K562 (cell line): Measurements from ENCODE around the gene KCNH2. TPM values are rescaled to one million over a fixed set of nuclear protein-coding genes. Genes with fewer than 3 reads are reported as not detected.
"Not testable (repeated sequence)": the region's sequence is repeated elsewhere in the genome, so short reads cannot be mapped to it uniquely, and the experiment has no call there.

Experiments
- DIDO1 ChIP-seq: fragments of 450-650 bp; IDR thresholded peaks from 2 replicates; pipeline ENCODE4 v1.6.1; 2016; ENCODE audit warnings: low read depth, missing biosample characterization, missing genetic modification characterization
- ETV1 ChIP-seq: fragments of 450-650 bp; conservative IDR thresholded peaks from 2 replicates; pipeline ENCODE4 v1.6.1; 2016; ENCODE audit warnings: missing genetic modification characterization, control low read depth, low read depth, missing compliant biosample characterization
- GMEB1 ChIP-seq: fragments of 250-450 bp; sonication (Bioruptor Pico); IDR thresholded peaks from 2 replicates; pipeline ENCODE4 v1.4.0; 2020; ENCODE audit warnings: mild to moderate bottlenecking
- MAFF ChIP-seq: IDR thresholded peaks from 2 replicates; pipeline ENCODE4 v1.6.1; 2012; ENCODE audit warnings: low read length, improper control_type of control experiment
- NCOR1 ChIP-seq: fragments of 450-650 bp; IDR thresholded peaks from 2 replicates; pipeline ENCODE4 v1.6.1; 2016; ENCODE audit warnings: mild to moderate bottlenecking, moderate library complexity
- NFE2L1 ChIP-seq: fragments of 450-650 bp; IDR thresholded peaks from 2 replicates; pipeline ENCODE4 v1.6.1; 2016; ENCODE audit warnings: missing genetic modification characterization, low read depth, mild to moderate bottlenecking, missing compliant biosample characterization, moderate library complexity, borderline replicate concordance
- NFIC ChIP-seq: fragments of 450-650 bp; IDR thresholded peaks from 2 replicates; pipeline ENCODE4 v1.6.1; 2017; ENCODE audit warnings: mild to moderate bottlenecking, inconsistent platforms
- RBFOX2 ChIP-seq: fragments of 200-400 bp; formaldehyde crosslinking; IDR thresholded peaks from 2 replicates; pipeline ENCODE4 v1.6.1; 2017; ENCODE audit warnings: low read depth, mild to moderate bottlenecking, low read length, moderate library complexity
- REST ChIP-seq, 2 experiments: fragments of 450-650 bp; formaldehyde crosslinking in 1 of 2; IDR thresholded peaks; 2 replicates each; pipeline versions ENCODE4 v1.4.0 to v1.6.1; 2014 to 2020; ENCODE audit warnings: mild to moderate bottlenecking in 2 of 2, borderline replicate concordance in 1 of 2, low read depth in 1 of 2
- TCF15 ChIP-seq: fragments of 250-450 bp; sonication (Bioruptor Pico); IDR thresholded peaks from 2 replicates; pipeline ENCODE4 v1.8.0; 2022; ENCODE audit warnings: moderate library complexity, mild to moderate bottlenecking, inconsistent platforms
- TOE1 ChIP-seq, 2 experiments: fragments of 450-650 bp in 1 of 2; sonication (generic) in 1 of 2; formaldehyde crosslinking in 1 of 2; IDR thresholded peaks; 2 replicates each; pipeline versions ENCODE4 v1.7.1 to v1.8.0; 2016 to 2022; ENCODE audit warnings: borderline replicate concordance in 2 of 2, mild to moderate bottlenecking in 2 of 2, antibody characterized with exemption in 1 of 2, inconsistent platforms in 1 of 2, low read depth in 1 of 2, missing genetic modification reagents in 1 of 2, moderate library complexity in 1 of 2
- ZNF133 ChIP-seq: fragments of 250-450 bp; sonication (Bioruptor Pico); IDR thresholded peaks from 2 replicates; pipeline ENCODE4 v1.4.0; 2020; ENCODE audit warnings: mild to moderate bottlenecking
- polyA plus RNA-seq, 8 experiments: library from polyadenylated mRNA; depleted of rRNA in 4 of 8; stranded (reverse) in 5 of 8; unstranded in 3 of 8; fragments of >200 nt; fragmentation: Nextera tagmentation in 2 of 8; fragmentation: Illumina TruSeq in 1 of 8; extraction: Ambion mirVana in 2 of 8; extraction: Trizol in 1 of 8; gene quantifications; 2 replicates each; pipeline versions ENCODE4 v1.2.1 to v1.2.3, GENCODE V29; 2011 to 2014; ENCODE audit warnings: inconsistent platforms in 1 of 8, missing spikeins in 1 of 8
- total RNA-seq, 7 experiments: library from RNA; depleted of rRNA in 6 of 7; stranded (reverse); fragments of >200 nt in 6 of 7; fragmentation: Illumina TruSeq in 2 of 7; extraction: Trizol in 2 of 7; gene quantifications; 2 replicates each; pipeline versions ENCODE4 v1.2.1 to v1.2.3, GENCODE V29; 2011 to 2021; ENCODE audit warnings: low replicate concordance in 1 of 7
- TF ChIP-seq, protein P1 (sequence below): fragments of 450-650 bp; formaldehyde crosslinking; IDR thresholded peaks from 2 replicates; pipeline ENCODE4 v1.4.0; 2022; ENCODE audit warnings: mild to moderate bottlenecking, moderate library complexity

KCNH2 gene
- total and polyA plus RNA-seq, 9 of the 15 experiments (the other 6 are each of a cell fraction or from before 2014, with no cell fraction given) = 18.1 to 368 (median 218) TPM

- peak; percentile 70 for TF ChIP-seq GMEB1
- peak; percentile 68 for TF ChIP-seq NFE2L1 (tag)
- TF ChIP-seq TOE1 (IDR thresholded peaks at IDR 0.05; ENCODE audit: borderline replicate concordance) = peak; percentile 68; the same call in 1 of the 2 replicates
- TF ChIP-seq TOE1 (CRISPR knock-in tag; IDR thresholded peaks at IDR 0.05; ENCODE audit: borderline replicate concordance, low read depth); REST (IDR thresholded peaks at IDR 0.05; ENCODE audit: borderline replicate concordance): not testable (repeated sequence)
- peak; percentile 91; the same call in 1 of the 2 replicates for TF ChIP-seq TCF15 (CRISPR knock-in tag)
- peak; percentile 37; the same call in 1 of the 2 replicates for TF ChIP-seq RBFOX2
- TF ChIP-seq, protein P1, sequence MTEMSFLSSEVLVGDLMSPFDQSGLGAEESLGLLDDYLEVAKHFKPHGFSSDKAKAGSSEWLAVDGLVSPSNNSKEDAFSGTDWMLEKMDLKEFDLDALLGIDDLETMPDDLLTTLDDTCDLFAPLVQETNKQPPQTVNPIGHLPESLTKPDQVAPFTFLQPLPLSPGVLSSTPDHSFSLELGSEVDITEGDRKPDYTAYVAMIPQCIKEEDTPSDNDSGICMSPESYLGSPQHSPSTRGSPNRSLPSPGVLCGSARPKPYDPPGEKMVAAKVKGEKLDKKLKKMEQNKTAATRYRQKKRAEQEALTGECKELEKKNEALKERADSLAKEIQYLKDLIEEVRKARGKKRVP = peak; percentile 86
- TF ChIP-seq NFIC = peak; percentile 65
- TF ChIP-seq MAFF = peak; percentile 7; the same call in 1 of the 2 replicates
- peak; percentile 28; the same call in 1 of the 2 replicates for TF ChIP-seq REST (CRISPR knock-in tag; IDR thresholded peaks at IDR 0.05; ENCODE audit: low read depth)
- TF ChIP-seq DIDO1 = peak; percentile 88
- peak; percentile 63 for TF ChIP-seq ETV1 (tag)
- TF ChIP-seq ZNF133 (CRISPR knock-in tag) = peak; percentile 93; the same call in 1 of the 2 replicates
- peak; percentile 84 for TF ChIP-seq NCOR1
These were observed 48.9 kb upstream of the KCNH2 start (continued) for GRCh38 chr7:151026771-151027727.
